Stimulated activated CD8-positive, alpha-beta memory T cell treated with anti-CD3 and anti-CD28 coated beads, Interleukin-12 subunit alpha, Interleukin-12 subunit beta, amount 100 ng/mL, for 24 hours (primary cell): ENCODE data around the gene SEH1L.
A peak's percentile ranks its signal among the peaks of the same experiment; 100 is the strongest.
"Not testable (repeated sequence)": the region's sequence is repeated elsewhere in the genome, so short reads cannot be mapped to it uniquely, and the experiment has no call there.

Experiments used
- DNase-seq: peaks from one replicate; pipeline ENCODE4 v3.0.0-alpha.2; 2020; ENCODE audit errors: extremely low read depth

The SEH1L gene, protein sequence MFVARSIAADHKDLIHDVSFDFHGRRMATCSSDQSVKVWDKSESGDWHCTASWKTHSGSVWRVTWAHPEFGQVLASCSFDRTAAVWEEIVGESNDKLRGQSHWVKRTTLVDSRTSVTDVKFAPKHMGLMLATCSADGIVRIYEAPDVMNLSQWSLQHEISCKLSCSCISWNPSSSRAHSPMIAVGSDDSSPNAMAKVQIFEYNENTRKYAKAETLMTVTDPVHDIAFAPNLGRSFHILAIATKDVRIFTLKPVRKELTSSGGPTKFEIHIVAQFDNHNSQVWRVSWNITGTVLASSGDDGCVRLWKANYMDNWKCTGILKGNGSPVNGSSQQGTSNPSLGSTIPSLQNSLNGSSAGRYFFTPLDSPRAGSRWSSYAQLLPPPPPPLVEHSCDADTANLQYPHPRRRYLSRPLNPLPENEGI

DNA sequence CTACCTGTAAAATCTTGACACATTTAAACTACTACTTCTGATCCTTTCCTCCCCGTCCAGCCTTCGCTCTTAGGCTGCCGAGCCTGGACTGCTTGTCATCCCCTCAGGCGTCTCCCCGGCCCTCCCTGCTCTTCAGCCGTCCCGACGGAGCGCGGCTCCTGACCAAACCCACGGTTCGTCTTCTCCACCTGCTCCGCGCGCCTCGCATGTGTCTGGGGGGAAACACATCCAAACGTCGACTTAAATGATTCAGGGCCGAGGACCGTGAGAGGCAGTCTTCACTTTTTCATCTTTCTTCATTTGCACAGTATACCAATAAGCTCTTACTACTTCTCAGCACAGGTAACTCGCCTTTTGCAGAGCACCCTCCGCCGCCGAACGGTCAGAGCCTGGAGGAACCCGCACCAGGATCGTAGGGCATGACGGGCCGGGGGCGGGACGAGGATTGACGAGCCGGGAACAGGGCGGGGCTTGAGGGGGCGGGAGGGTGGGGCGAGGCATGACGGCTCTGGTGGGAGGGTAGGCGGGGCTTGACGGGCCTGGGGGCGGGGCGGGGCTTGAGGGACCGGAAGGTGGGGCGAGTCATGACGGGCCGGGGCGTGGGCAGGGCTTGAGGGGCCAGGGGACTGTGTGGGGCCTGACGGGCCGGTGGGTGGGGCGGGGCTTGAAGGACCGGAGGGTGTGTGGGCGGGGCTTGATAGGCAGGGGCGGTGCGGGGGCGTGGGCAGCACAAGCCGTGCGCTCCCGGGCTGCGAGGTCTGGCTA, at the start of gene SEH1L:
Gene SEH1L (plus strand): TSS at position 727 of the 765 bp plus-strand sequence. CDS start 111 bp downstream, outside the sequence.
- DNase-seq: peak; percentile 100

DNA sequence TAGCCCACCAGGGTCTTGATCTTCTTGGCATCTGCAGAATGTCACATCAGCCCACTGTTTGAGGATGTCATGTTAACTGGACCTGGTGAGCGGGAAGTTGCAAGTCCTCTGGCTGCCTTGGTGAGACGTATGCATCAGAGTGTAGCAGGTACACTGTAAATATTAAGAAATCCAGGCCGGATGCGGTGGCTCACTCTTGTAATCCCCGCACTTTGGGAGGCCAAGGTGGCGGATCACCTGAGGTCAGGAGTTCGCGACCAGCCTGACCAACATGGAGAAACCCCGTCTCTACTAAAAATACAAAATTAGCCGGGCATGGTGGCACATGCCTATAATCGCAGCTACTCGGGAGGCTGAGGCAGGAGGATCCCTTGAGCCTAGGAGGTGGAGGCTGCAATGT, 46.6 kb upstream of the SEH1L start:
- DNase-seq: not testable (repeated sequence)

DNA sequence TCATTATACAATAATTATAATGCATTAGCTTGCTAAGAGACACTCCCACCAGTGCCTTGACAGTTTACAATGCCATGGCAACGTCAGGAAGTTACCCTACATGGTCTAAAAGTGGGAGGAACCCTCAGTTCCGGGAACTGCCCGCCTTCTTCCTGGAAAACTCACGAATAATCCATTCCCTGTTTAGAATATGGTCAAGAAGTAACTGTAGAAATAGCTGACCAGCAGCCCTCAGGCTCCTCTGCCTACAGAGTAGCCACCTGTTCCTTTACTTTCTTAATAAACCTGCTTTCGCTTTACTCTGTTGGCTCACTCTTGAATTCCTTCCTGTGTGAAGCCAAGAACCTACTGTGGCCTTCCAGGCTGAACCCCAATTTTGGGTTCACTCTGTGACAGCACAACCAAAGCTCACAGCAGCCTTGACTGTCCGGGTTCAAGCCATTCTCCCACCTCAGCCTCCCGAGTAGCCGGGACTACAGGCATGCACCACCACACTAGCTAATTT, 43.7 kb upstream of the SEH1L start:
- DNase-seq: no peak

DNA sequence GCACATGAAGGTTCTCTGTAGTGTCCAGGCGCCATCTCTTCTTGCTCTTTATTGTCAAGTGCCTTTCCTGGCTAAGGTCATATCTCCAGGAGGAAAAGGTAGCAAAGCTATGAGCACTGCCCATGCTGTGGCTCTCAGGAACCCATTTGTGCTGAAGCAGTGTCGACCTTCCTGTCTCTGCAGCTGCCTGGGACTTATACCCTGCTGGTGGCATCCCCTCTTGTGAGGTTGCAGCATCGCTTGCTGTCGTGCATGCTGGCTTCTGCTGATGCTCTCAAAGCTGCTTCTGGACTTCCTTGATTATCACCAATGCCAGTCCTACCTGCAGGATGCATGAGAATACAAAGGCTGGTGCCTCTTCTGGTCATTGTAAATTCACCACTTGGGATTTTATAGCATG, 41.7 kb upstream of the SEH1L start:
- no peak for DNase-seq

DNA sequence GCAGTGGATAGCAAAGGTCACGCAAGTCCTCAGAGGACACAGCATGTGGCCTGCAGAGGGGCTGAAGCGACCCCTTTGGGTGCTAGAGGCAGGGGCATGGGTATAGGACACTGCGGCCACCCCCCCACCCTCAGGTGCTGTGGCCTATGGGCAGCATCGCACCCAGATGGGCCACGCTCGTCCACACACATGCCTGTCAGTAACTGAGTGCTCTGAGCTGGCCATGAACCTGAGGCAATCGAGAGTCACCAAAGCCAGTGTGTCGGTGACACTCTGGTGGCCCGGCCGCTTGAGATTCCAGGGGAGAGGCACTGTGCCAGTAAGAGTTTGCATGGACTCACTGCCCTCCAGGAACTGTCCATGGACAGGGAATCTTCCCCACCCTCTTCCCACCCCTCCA, 41.0 kb upstream of the SEH1L start:
- DNase-seq: no peak

DNA sequence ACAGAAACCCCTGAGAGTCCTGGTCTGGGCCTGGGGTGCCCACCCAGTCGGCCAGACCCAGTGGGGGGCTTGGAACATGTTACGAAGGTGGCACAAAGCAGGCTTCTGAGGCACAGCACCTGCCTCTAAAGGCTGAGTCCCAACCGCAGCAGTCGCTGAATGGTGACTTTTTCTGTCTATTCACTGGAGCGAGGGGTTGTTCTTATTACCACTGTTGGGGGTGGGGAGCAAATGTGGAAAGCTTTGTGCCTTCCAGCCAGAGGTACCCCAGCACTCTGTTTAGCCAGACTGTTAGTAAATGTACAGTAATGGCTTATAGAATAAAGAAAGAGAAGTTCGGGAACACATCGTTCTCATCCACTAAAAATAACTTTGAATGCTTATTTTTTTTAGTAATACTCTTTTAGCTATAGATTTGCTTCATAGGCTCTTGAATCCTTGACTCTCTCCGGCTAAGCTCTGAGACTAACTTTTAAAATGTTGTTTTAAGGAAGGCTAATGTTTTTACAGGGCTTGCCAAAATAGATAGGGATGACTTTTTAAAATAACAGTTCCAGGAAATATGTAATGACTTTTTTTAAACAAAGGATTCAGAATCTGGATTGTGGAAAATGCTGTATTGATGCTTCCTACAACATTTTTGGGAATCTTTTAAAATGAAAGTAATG, 40.4 kb upstream of the SEH1L start:
- DNase-seq: no peak

DNA sequence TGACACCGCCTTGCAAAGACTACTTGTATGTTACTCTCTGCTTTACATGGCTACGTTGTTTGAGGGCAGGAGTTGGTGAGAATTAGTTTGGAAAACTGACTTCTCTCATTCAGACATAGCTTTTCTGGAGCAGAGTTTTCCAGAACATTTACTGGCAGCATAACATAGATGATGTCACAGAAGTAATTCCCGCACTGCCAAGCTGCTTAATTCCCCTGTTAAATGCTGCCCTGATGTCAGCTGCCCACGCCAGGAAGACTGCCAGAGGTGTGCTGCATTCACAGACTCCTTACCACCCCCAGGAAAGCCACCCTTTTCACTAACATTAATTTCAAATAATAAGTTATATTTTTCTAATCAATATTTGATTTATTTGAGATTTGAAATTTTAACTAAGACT, 39.1 kb upstream of the SEH1L start:
- no peak for DNase-seq

DNA sequence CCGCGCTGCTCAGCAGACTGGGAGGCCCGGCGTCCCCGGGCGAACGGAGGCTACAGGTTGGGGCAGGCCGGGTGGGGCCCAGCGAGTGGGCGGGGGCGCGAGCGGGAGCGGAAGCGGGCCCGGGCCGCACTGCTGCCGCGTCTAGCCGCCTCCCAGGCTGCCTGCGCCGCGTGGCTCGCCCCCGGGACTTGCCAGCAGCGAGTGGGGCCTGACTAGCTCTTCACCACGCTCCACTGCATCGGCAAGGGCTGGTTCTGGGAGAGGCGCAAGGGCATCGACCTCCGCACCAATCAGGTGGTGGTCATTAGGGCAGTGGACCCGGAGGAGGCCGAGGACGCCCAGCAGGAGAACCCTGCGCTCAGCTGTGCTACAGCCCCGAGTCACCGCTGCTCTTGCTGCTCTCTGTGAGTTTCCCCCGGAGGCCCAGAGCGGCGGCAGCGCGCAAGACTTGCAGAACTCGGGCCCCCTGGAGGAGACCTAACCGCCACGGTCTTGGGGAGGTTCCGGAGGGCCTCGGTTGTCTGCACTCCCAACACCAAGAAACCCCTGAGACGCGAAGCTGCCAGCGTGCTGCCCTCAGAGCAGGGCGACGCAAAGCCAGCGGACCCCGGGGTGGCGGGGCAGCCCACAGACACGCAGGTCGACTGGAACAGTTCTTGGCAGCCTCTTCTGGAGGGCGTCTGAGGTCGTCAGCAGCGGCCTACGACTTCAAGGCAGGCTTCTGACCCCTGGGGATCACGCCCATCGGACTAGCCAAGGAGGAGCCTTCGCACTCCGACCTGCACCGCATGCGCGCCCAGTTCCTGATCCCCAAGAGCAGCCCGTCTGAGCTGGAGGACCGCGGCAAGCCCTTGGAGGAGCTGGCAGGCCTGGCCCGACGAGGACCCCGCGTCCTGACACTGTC, 36.5 kb upstream of the SEH1L start:
- no peak for DNase-seq

DNA sequence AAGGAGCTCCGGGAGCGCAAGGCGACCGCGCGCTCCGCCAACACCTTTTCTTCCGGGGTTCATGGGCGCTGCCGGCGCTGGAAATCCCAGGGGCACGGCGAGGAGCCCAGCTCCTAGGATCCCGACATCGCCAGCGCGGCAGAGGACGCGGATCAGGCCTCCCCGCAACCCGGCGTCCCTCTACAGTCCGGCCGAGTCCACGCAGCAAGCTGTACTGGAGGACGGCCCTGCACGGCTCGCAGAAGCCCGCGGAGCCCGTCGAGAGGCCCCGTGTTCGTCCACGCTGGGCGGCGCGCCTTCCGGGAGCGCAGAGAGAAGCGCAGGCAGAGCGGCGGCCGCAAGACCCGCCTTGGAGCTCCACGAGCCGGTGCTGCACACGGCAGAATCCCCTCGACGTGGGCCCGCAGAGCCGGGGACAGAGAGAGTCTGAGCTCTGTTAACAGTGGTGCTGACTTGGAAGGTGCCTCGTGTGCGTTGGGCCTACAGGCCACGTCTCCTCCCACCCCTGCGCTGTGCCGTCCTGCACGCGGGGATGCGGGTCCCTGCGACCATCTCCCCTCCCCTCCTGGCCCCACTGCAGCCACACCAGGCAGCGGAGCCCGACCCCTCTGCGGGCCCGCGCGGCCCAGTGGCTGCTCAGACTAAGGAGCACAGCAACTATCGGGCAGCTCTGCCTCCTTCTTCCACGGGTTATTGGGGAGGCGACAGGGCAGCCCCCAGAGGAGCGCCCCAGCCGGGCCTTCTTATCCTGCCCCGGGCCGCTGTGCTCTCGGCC, 35.7 kb upstream of the SEH1L start:
- DNase-seq: no peak

DNA sequence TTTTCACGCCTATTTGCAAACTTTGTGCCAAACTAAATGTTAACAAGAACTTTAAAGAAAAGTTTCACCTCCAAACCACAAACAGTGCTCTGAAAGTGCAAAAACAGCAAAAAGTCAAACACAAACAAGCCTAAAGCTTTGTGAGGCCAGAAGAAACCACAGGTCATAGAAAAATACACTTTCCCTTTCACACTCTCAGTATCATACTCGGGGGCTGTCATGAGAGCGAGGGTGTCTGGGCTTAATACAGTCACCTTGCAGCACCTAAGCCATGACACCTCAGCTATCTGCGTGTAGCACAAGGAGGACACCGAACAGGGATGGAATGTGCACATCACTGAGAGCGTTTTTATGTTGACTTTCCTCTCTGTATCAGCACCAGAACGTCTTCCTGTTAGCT, 26.6 kb upstream of the SEH1L start:
- no peak for DNase-seq

DNA sequence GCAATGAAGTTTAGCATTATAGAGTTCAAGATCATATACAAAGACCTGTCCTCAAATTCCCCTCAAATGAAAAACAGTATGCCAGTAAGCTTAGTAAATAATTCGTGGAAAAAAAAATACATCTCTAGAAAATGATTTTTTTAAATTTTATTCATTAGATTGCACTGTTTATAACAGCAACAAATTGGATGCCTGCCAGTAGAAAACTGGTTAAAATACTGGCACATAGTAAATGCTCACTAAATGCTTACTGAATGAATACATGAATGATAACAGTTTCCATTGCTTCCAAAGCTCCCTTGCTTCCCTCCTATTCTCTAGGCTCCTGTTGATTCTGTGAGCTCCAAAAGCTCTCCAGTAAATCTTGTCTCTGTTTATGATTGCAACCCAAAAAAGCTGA, 25.5 kb upstream of the SEH1L start:
- DNase-seq: no peak

DNA sequence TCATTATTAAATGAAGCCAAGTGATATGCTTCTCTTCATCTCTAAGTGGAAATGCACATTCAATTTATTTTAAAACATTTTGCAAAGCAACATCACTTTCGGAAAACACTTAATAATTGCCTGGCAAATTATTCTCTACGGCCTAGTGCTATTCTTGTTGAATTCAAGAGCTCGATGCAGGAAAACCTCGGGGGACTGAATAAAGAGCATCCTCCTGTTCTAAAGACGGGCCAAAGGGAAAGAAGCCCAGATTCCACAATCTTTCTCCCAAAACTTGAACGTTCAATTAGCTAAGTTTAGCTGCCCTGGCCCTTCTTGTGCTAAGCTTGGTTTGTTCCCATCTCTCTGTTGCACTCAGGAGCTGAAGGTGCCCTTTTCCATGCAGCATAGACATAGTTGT, 23.2 kb upstream of the SEH1L start:
- DNase-seq: no peak

DNA sequence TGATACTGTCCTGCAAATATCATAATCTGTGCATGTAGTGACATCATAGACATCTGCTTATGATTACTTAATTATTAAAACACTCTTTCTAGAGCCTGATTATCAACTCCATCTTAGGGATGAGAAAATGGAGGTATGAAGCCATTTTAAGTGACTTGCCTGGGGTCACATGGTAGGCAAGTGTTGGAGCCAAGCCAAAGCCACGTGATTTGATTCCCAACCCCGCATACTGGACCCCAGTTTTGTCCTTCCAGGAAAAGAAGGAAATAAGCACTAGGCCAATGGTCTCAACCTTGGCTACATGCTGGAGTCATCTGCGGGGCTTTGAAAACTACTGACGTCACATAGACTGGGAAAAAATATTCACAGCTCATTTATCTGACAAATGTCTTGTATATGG, 19.6 kb upstream of the SEH1L start:
- no peak for DNase-seq

DNA sequence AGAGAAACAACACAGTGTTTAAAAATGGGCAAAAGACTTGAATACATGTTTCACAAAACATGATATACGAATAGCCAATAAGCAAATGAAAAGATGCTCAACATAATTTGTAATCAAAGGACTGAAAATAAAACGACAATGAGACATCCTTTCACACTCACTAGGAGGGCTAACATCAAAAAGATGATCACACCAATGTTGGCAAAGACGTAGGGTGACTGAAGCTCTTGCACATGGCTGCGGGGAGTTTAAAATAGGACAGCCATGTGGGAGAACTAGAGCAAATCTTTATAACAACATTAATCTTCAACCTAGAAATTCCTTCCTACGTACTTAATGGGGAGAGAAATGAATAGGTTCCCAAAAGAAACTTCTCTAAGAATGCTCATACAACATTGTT, 19.2 kb upstream of the SEH1L start:
- DNase-seq: no peak

DNA sequence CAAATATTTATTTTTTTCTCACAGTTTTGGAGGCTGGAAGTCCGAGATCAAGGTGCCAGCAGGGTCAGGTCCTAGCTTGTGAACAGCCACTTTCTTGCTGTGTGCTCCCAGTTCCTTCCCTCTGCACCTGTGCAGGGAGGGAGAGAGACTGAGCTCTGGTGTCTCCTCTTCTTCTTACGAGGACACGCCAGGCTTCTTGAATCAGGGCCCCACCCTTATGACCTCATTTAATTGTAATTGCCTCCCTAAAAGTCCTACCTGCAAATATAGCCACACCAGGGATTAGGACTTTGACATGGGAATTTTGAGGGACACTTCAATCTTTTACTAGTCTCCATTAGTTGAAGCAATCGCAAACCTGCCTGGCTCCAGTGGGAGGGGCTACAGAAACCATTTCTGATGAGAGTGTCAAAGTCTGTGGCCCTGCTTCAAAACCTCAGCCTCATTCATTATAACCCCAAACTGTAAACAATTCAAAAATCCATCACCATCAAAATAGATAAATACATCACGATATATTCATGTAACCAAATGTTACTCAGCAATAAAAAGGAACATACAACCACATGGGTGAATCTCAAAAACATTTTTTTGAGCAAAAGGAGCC, 18.2 kb upstream of the SEH1L start:
- DNase-seq: no peak

DNA sequence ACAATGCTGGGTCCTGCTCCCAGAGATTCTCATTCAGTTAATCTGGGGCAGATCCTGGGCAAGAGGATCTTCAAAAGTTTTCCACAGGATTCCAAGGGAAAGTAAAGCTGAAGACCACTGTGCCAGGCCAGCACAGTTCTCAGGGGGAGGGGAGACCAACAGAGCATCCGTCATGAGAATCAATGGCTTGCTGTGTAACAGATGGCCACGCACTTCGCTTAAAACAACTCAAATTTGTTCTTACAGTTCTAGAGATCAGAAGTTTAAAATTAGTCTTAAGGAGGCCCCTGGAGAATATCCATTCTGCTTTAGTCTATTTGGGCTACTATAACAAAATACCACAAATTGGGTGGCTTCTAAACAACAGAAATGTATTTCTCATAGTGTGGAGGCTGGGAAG, 17.4 kb upstream of the SEH1L start:
- no peak for DNase-seq

DNA sequence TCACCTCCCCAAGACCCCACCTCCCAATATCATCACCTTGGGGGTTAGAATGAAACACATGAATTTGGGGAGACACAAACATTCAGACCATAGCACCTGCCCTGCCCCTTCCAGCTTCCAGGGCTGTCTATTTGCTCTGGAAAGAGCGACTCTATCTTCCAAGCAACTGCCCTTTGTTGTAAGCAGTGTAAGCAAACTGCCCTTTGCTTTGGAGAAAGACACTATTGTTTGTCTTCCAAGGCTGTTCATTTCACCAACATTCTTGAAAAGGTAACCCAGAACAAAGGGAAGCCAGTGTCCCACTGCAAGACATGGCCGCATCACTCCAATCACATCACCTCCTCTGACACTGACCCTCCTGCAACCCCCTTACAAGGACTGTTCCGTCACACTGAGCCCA, 16.9 kb upstream of the SEH1L start:
- no peak for DNase-seq

DNA sequence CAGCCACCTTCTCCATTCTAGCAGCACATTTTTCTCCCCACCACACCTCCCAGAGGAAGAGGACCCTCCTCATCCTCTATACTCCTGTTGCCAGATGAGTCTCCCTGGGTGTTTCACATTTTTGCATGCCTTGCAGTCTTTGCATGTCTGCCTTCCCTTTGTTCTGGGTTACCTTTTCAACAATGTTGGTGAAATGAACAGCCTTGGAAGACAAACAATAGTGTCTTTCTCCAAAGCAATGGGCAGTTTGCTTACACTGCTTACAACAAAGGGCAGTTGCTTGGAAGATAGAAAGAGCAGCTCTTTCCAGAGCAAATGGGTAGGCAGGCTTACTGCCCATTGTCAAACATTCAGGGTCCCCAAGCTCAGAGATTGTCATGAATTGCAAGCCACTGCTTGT, 14.5 kb upstream of the SEH1L start:
- no peak for DNase-seq

DNA sequence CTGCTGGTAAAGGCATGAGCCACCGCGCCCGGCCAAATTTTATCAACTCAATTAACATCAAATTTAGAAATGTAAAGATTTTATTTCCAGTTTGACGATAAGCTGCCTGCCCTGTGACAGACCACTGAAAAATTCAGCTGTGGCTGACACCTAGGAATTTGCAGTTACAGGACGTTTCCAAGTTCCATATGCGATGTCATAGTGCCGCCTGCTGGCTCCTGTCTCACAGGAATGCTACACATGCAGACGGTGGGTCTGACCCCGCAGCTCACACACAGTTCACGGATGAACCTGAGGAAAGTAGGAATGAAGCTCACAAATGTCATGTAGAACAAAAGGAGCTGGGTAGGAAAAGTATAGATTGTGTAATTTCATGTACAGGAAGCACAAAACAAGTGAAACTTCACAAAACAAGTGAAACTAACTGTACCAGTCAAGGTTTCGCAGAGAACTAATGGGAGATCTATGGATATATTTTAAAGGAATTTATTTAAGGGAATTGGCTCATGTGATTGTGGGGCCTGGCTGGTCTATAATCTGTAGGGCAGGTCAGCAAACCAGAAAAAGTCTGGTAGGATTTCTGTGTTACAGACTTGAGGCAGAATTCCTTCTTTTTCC, 13.2 kb upstream of the SEH1L start:
- DNase-seq: peak; percentile 26

DNA sequence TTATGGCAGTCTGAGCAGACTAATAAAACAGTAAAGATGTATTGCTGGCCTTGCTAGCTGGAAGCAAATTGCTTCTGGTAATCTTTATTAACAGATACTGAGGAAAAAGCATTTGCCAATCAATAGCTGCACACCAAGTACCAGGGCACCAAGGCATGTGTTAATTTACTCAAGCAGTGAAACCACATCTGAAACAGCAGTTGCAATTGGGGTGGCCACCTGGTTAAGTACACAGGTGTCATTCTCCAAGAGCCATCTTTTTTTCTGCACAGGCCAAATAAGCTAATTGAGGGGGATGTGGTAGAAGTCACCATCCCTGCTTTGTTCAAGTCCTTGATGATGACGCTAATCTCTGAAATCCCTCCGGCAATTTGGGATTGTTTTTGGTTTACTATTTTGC, 8.6 kb upstream of the SEH1L start:
- no peak for DNase-seq
